ENCODE results near the gene CUX1. TPM values are rescaled to one million over a fixed set of nuclear protein-coding genes. Genes with fewer than 3 reads are reported as not detected.

CUX1 gene
- total and polyA plus RNA-seq, 7 experiments from 2014 or later, result 10.1 to 81.6 (median 42.5) TPM

DNA sequence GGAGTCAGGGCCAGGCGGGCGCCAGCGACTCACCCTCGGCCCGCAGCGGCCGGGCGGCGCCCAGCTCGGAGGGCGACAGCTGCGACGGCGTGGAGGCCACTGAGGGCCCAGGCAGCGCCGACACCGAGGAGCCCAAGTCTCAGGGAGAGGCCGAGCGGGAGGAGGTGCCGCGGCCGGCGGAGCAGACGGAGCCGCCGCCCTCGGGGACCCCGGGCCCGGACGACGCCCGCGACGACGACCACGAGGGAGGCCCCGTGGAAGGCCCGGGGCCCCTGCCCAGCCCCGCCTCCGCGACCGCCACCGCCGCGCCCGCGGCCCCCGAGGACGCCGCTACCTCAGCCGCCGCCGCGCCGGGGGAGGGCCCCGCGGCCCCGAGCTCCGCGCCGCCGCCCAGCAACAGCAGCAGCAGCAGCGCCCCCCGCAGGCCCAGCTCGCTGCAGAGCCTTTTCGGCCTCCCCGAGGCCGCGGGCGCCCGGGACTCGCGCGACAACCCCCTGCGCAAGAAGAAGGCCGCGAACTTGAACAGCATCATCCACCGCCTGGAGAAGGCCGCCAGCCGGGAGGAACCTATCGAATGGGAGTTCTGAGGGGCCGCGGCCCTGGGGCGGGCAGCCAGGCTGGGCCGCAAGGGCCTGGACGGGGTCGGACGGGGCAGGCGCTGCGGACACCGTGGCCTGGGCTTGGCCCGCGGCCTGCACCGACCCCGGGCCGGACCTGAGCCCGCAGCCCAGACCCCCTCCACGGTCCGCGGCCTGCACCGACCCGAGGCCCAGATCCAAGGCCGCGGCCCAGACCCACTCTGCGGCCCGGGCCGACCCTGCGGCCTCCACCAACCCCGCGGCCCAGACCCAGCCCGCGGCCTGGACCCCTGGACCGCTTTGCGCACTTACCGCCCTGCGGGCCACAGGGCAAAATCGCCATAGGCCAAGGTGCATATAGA, 431.3 kb downstream of the CUX1 start:
- CTCF ChIA-PET, result interaction anchor here (1.6 kb wide), 1 partner anchor 646 kb away, joined by 3 read pairs; no protein-coding TSS in a partner anchor
- Histone ChIP-seq H3K27ac (ENCODE audit: low read depth, low read length) (no peak overlapping the region), H3K9me3 (ENCODE audit: control insufficient read depth in 2 of 3, low read length in 3 of 3) (no peaks in the 10 kb centered on the region), H3K4me1 (ENCODE audit: control insufficient read depth in 2 of 2, insufficient read depth in 2 of 2, low read length in 2 of 2) (no peaks in the 10 kb centered on the region), H3K36me3 (ENCODE audit: control insufficient read depth in 2 of 3, insufficient read depth in 3 of 3, low read length in 3 of 3) (peaks cover 0 to 9% (median 0%) of the 10 kb centered on the region in 3 experiments), H3K27me3 (ENCODE audit: control insufficient read depth in 2 of 2, insufficient read depth in 2 of 2, low read length in 2 of 2) (no peaks in the 10 kb centered on the region), H3K4me3 (ENCODE audit: low read length) (no peak overlapping the region)
- no peak overlapping the region for H3K27ac Mint-ChIP-seq
- H3K9me3 Mint-ChIP-seq, result no peaks in the 10 kb centered on the region
- no peaks in the 10 kb centered on the region for H3K27me3 Mint-ChIP-seq
- DNase-seq (no peak), ATAC-seq (no peak)
- intact Hi-C loops (cut with micrococcal nuclease), result no loop called here
- POLR2A ChIA-PET, result no interaction called here
- peaks cover 0 to 5% (median 0%) of the 10 kb centered on the region in 7 donors for H3K4me1 Mint-ChIP-seq
- peaks cover under 1 to 37% (median 8%) of the 10 kb centered on the region in 5 donors for H3K36me3 Mint-ChIP-seq
- no peak overlapping the region for H3K4me3 Mint-ChIP-seq

DNA sequence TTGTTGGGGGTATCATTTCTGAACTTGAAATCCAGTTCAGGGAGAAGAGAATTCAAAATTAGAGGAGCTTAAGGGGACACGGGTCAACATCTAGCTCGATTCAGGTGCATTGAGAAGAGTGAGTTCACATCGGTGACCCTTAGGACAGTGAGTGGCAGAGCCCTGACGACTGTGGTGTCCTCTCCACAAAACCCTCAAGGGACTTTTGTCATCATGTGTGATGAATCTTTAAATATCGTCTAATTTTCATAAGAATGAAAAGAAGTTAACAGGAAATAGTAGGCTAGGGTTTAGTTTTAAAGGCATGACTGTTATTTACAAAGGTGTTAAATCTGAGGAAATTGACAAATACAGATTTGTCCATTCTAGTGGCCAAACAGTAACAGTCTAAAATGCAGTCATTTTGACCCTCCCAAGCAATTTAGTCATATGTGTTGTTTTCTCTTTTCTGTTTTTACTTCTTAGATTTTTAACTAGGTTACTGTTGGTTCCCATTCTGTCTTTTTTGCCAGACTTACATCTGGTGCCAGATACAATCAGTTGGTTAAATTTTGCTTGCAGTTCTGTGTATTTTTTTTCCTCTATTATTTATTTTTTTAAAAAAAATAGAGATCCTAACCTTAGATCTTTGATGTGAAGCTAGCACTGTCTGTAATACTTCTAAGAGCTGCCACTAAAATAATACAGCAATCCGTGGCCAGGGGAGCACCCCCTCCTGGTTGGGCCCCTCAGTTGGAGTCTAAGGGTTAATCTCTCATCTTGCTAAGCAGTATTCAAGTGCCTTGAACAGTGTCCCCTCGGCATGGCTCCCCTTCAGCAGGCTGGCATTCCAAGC, 434.3 kb downstream of the CUX1 start:
- Histone ChIP-seq H3K27me3 (ENCODE audit: control insufficient read depth in 2 of 2, insufficient read depth in 2 of 2, low read length in 2 of 2) (no peaks in the 10 kb centered on the region), H3K4me1 (ENCODE audit: control insufficient read depth in 2 of 2, insufficient read depth in 2 of 2, low read length in 2 of 2) (no peaks in the 10 kb centered on the region), H3K9me3 (ENCODE audit: control insufficient read depth in 2 of 3, low read length in 3 of 3) (no peaks in the 10 kb centered on the region), H3K27ac (ENCODE audit: low read depth, low read length) (no peak overlapping the region), H3K4me3 (ENCODE audit: low read length) (no peak overlapping the region), H3K36me3 (ENCODE audit: control insufficient read depth in 2 of 3, insufficient read depth in 3 of 3, low read length in 3 of 3) (peaks cover 0 to 4% (median 0%) of the 10 kb centered on the region in 3 experiments)
- H3K9me3 Mint-ChIP-seq, result no peaks in the 10 kb centered on the region
- H3K4me1 Mint-ChIP-seq, result peaks cover 0 to 9% (median 0%) of the 10 kb centered on the region in 7 donors
- no peaks in the 10 kb centered on the region for H3K27me3 Mint-ChIP-seq
- intact Hi-C loops (cut with micrococcal nuclease), result no loop called here
- ChIA-PET CTCF (interaction anchor here (0.5 kb wide), 1 partner anchor 28 kb away, joined by 5 read pairs; no protein-coding TSS in a partner anchor), POLR2A (interaction anchor here (0.5 kb wide), 1 partner anchor 807 kb away, joined by 3 read pairs; no protein-coding TSS in a partner anchor)
- DNase-seq (no peak), ATAC-seq (no peak)
- H3K4me3 Mint-ChIP-seq, result no peak overlapping the region
- peaks cover 3 to 37% (median 13%) of the 10 kb centered on the region in 5 donors for H3K36me3 Mint-ChIP-seq
- no peak overlapping the region for H3K27ac Mint-ChIP-seq

DNA sequence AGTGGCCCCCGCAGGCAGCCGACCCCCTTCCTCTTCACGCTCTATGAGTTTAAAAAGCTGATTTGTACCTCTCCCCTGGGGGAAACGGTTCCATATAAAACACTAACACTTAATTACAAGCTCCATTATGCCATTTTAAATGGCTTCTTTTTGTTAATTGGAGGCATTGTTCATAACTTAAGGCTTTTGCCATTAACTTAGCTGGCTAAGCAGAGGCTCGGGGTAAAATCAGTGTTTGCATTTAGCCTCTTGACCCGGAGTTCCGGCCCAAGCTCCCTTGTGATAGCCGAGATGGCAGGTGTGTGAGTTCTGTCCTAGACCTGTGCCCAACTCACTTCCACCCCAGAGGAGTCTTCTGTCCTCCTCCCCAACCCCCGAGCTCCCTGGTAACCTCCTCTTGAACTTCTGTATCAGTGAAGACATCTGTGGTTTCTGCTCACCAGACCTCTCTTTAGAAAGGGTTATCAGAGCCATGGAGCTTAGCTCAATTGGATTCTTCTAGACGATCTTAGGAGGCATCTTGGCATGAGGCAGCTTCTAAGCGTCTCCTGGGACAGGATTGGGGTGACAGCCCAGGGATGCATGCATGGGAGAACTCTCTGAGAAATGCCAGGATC, 435.0 kb downstream of the CUX1 start:
- Histone ChIP-seq H3K36me3 (ENCODE audit: control insufficient read depth in 2 of 3, insufficient read depth in 3 of 3, low read length in 3 of 3) (peaks cover 0 to 4% (median 0%) of the 10 kb centered on the region in 3 experiments), H3K4me1 (ENCODE audit: control insufficient read depth in 2 of 2, insufficient read depth in 2 of 2, low read length in 2 of 2) (no peaks in the 10 kb centered on the region), H3K27ac (ENCODE audit: low read depth, low read length) (no peak overlapping the region), H3K9me3 (ENCODE audit: control insufficient read depth in 2 of 3, low read length in 3 of 3) (no peaks in the 10 kb centered on the region), H3K27me3 (ENCODE audit: control insufficient read depth in 2 of 2, insufficient read depth in 2 of 2, low read length in 2 of 2) (no peaks in the 10 kb centered on the region), H3K4me3 (ENCODE audit: low read length) (no peak overlapping the region)
- ChIA-PET CTCF (interaction anchor here (0.9 kb wide), 1 partner anchor 17 kb away, joined by 3 read pairs; no protein-coding TSS in a partner anchor), POLR2A (interaction anchor here (0.5 kb wide), 2 partner anchors 100 to 808 kb away, joined by 3 read pairs; no protein-coding TSS in a partner anchor)
- Mint-ChIP-seq H3K9me3 (no peaks in the 10 kb centered on the region), H3K27ac (no peak overlapping the region), H3K4me3 (no peak overlapping the region), H3K36me3 (peaks cover 3 to 34% (median 13%) of the 10 kb centered on the region in 5 donors), H3K4me1 (peaks cover 0 to 9% (median 0%) of the 10 kb centered on the region in 7 donors), H3K27me3 (no peaks in the 10 kb centered on the region)
- ATAC-seq (no peak), DNase-seq (no peak)
- intact Hi-C loops (cut with micrococcal nuclease), result no loop called here

DNA sequence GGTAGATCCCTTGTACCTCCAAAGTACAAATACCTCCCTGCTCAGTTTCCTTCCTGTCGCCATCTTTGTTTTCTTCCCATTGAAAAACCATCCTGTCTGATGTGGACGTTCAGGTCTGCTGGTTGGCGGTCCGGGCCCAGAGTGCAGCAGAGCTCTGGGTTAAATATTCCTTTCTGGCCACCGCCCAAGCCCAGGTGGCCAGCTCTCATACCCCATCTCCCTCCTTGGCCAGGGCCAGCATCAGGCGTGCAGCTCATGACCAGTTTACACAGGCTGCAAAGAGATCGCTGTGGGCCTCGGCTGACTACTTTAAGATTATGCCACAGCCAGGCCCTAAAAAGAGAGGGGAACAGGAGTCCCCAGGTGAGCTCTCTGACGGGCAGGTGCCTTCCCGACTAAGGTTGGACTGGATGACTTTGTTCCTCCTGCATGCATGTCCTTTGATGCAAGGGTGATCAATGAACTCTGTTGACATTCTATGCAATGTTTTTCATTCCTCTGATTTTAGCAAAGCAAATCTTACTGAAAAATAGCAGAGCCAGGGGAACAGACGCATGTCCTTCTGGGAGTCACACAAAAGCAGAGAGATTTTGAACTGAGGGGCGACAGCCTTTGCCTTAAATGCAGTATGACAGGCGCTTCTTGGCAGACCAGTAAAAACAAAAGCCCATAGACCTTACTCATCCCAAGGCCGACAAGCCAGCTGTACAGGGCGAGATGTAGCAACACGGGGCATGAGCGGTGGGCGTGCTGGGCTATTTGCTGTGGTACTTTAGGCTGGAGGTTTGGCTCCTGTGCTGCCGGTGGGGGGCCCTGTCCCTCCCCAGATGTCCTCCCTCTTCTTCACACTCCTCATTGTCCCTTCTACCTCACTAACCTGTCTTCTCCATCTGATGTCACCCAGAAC, 435.9 kb downstream of the CUX1 start:
- H3K4me1 Mint-ChIP-seq, result peaks cover 0 to 9% (median 0%) of the 10 kb centered on the region in 7 donors
- no peaks in the 10 kb centered on the region for H3K4me1 ChIP-seq (ENCODE audit: control insufficient read depth in 2 of 2, insufficient read depth in 2 of 2, low read length in 2 of 2)
- ATAC-seq (no peak), DNase-seq (no peak)
- H3K36me3 Mint-ChIP-seq, result peaks cover 3 to 38% (median 13%) of the 10 kb centered on the region in 5 donors
- peaks cover 0 to 4% (median 0%) of the 10 kb centered on the region in 3 experiments for H3K36me3 ChIP-seq (ENCODE audit: control insufficient read depth in 2 of 3, insufficient read depth in 3 of 3, low read length in 3 of 3)
- POLR2A ChIA-PET, result interaction anchor here (0.5 kb wide), 1 partner anchor 101 kb away, joined by 3 read pairs; no protein-coding TSS in a partner anchor
- H3K27me3 ChIP-seq (ENCODE audit: control insufficient read depth in 2 of 2, insufficient read depth in 2 of 2, low read length in 2 of 2), result no peaks in the 10 kb centered on the region
- no peak overlapping the region for H3K27ac Mint-ChIP-seq
- CTCF ChIA-PET, result interaction anchor here (0.9 kb wide), 1 partner anchor 17 kb away, joined by 3 read pairs; no protein-coding TSS in a partner anchor
- no peak overlapping the region for H3K27ac ChIP-seq (ENCODE audit: low read depth, low read length)
- intact Hi-C loops (cut with micrococcal nuclease), result no loop called here
- H3K9me3 Mint-ChIP-seq, result no peaks in the 10 kb centered on the region
- H3K27me3 Mint-ChIP-seq, result no peaks in the 10 kb centered on the region
- no peak overlapping the region for H3K4me3 Mint-ChIP-seq
- H3K4me3 ChIP-seq (ENCODE audit: low read length), result no peak overlapping the region
- no peaks in the 10 kb centered on the region for H3K9me3 ChIP-seq (ENCODE audit: control insufficient read depth in 2 of 3, low read length in 3 of 3)

DNA sequence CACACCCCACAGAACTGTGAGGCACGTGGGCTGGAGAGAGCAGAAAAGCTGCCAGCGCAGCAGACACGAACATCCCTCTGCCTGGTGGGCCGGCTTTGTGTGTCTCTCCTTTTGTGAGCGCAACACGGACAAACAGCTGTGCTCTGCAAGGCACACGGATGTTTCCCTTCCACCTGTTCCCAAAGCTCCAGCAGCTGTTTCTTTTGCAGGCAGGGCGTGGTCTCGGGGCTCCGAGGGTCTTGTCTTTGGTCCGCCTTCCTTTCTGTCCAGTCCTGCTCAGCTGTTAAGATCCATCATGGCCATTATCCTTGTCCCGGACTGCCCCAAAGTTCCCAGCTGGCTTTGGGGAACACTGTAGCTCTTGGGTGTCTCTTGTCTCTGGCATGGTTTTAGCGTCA, 436.5 kb downstream of the CUX1 start:
- H3K9me3 Mint-ChIP-seq, result no peaks in the 10 kb centered on the region
- H3K4me1 ChIP-seq (ENCODE audit: control insufficient read depth in 2 of 2, insufficient read depth in 2 of 2, low read length in 2 of 2), result no peaks in the 10 kb centered on the region
- no peak overlapping the region for H3K27ac Mint-ChIP-seq
- H3K27ac ChIP-seq (ENCODE audit: low read depth, low read length), result no peak overlapping the region
- H3K4me3 Mint-ChIP-seq, result no peak overlapping the region
- ATAC-seq (no peak), DNase-seq (no peak)
- peaks cover 0 to 9% (median 0%) of the 10 kb centered on the region in 7 donors for H3K4me1 Mint-ChIP-seq
- POLR2A ChIA-PET, result no interaction called here
- H3K36me3 Mint-ChIP-seq, result peaks cover 3 to 41% (median 16%) of the 10 kb centered on the region in 5 donors
- H3K4me3 ChIP-seq (ENCODE audit: low read length), result no peak overlapping the region
- CTCF ChIA-PET, result no interaction called here
- H3K27me3 ChIP-seq (ENCODE audit: control insufficient read depth in 2 of 2, insufficient read depth in 2 of 2, low read length in 2 of 2), result no peaks in the 10 kb centered on the region
- intact Hi-C loops (cut with micrococcal nuclease), result no loop called here
- H3K36me3 ChIP-seq (ENCODE audit: control insufficient read depth in 2 of 3, insufficient read depth in 3 of 3, low read length in 3 of 3), result peaks cover 0 to 4% (median 0%) of the 10 kb centered on the region in 3 experiments
- no peaks in the 10 kb centered on the region for H3K27me3 Mint-ChIP-seq
- no peaks in the 10 kb centered on the region for H3K9me3 ChIP-seq (ENCODE audit: control insufficient read depth in 2 of 3, low read length in 3 of 3)
